HG02852 (cell line): ENCODE measurements around the gene MMAB.

Experiments used
- ATAC-seq: cut with Tn5 transposase; IDR thresholded peaks from one replicate; pipeline ENCODE4 v1.9.1; 2021; ENCODE audit warnings: mild to moderate bottlenecking, moderate library complexity; ENCODE audit not compliant: unreplicated experiment

MMAB gene

GRCh38 chr12:109560867-109561710 lies 12.2 kb downstream of the MMAB start:
- no peak for ATAC-seq

GRCh38 chr12:109559601-109560000 lies 13.7 kb downstream of the MMAB start:
- no peak for ATAC-seq

DNA sequence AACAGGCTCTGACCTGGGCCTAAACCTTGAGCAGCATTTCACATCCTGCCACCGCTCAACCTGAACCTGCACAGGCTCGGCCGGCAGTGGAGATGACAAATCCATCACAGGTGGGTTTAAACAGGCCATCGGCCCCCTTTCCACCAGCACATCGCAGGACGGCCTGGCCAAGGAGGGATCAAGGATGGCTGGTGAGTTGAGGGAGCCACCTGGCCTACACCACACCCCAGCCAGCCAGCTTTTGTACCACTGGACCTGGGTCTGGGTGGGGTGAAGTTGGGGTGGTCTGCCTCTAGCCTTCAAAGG lies 14.2 kb downstream of the MMAB start:
- no peak for ATAC-seq

DNA sequence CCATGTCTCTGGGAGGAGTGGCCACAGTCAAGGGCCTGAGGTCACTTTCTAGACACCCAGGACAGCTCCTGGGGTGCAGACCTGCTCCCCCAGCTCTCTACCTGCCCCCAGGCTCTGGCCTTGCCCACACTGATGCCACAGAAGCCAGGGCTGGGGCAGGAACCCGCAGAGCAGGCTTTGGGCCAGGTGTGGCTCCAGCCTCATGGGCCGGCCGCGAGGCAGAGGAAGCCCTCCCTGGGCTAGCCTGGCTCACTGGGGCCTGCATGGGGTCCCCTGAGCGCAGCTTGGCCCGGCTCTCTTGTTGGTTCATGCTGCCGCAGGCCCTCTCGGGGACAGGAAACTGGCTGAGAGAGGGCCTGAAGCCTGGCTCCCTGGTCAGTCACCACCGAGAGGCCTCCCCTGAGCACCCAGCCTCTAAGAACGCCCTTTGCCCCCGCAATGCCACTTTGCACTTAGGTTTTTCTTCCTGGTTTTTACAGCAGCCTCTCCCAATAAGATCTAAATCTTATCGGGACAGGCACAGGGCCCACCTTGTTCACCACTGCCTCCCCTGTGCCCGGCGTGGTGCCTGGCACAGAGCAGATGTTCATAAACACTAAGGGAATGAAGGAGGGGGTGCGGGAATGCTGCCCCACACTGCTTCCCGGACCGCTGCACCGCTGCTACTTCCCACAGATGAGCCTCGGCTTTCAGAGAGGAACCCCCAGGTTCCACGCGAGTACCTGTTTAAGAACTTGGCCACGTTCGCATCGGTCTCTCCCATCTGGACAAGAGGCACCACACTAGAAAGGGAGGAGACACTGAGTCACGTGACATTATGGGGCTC lies 14.7 kb downstream of the MMAB start:
- ATAC-seq: no peak

- no peak for ATAC-seq
These were observed 15.5 kb downstream of the MMAB start for GRCh38 chr12:109557805-109558204.

DNA sequence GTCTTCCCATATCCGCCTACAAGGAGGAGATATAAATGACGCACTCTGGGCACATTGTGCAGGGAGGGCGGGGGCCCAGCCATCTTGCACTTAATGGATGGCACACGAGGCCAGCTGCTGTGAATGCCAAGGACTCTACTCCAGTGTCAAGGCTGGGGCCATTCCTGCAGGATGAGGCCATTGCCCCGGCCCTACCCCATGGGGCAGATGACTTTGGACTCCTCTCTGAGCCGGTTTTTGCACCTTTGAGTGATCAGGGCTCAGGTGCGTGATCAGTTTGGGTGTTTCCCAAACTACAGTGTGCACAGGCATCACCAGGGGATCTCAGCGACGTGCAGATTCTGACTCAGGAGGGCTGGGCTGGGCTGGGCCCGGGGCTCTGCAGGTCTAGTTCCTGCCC lies 16.1 kb downstream of the MMAB start:
- no peak for ATAC-seq

GRCh38 chr12:109555431-109556315 lies 17.6 kb downstream of the MMAB start:
- no peak for ATAC-seq

DNA sequence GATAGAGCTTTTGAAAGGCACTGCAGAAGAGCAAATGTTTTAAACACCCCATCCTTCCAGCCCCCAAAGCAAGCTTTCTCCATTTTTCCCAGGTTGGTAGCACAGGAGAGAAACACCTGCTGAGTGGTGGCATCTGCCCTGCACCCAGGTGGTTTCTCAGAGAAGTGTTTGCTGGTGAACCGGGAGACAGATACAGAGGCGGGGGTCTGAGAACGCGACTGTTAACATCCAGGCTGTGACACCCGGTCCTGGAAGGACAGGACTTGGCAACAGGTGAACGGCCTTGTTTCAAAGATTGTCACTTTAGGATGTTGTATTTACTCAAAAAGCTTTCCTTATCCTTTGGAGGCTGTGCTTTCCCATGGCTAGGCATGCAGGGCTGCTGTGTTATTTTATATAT lies 18.5 kb downstream of the MMAB start:
- ATAC-seq: no peak

- ATAC-seq: no peak
These were observed 19.3 kb downstream of the MMAB start for GRCh38 chr12:109553906-109554500.

DNA sequence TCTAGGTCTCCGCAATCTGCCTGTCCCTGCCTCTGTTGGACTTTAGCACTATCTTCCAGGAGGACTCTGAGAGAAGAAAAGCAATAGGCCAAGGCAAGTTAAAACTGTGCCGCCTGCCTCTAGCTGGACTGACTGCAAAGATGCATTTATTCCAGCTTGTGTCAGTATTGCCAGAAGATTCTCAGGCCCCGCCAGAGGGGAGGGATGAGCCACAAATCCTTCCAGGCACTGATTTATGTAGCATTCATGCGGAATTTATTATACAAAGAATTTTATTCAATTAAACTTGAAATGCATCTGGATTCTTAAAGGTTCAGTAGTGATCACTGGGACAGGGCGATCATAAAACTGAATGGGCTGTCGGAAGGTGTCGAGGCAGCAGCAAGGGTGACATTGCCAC lies 19.8 kb downstream of the MMAB start:
- ATAC-seq: no peak

DNA sequence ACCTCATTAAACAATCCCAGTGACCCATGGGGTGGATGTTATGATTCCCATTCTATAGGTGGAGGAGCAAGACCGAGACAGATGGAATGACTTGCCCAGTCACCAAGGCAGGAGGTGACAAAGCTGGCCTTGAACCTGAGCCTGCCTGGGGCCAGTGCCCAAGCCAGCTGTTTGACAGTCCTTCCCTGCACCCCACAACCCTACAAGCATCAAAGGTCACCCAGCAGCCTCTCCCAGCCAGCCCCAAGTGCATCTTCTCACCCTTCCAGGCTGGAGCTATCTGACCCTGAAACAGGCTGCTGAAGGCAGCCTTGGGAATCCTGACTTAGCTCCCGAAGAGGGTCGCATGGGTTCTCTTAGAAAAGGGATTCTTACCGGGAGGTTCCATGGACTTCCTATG lies 20.3 kb downstream of the MMAB start:
- no peak for ATAC-seq

GRCh38 chr12:109551108-109551507 lies 22.2 kb downstream of the MMAB start:
- ATAC-seq: no peak

- no peak for ATAC-seq
These were observed 23.0 kb downstream of the MMAB start for GRCh38 chr12:109550281-109550680.

DNA sequence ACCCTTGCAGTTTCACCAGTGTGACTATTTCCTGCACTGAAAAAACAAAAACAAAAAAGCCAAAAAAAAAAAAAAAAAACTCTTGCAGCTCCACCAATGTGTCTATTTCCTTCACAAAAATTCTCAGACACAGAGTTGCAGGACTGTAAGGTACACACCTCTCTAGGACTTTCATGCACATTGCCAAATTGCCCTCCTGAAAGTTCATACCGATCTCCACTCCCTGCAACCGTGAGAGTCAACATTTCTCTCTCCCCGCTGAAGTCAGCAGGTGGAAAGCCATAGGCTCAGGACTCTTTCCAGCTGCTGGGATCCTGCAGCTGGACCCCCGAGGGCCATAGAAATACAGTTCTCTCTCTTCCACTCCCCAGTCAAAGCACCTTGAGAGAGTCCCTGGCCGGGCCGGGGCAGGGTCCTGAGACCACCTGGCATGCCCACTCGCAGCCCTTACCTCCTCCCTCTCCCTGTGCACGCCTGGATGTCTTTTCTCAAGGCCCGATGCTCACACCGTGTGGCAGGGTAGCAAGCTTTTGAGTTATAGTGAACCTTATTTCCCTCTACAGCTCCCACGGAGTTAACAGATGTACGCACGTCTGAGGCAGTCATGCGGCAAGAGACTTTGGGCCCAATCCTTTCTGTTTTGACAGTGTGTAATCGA lies 23.6 kb downstream of the MMAB start:
- no peak for ATAC-seq

- no peak for ATAC-seq
These were observed 25.0 kb downstream of the MMAB start for GRCh38 chr12:109548258-109548657.

GRCh38 chr12:109547286-109547685 lies 26.0 kb downstream of the MMAB start:
- no peak for ATAC-seq

DNA sequence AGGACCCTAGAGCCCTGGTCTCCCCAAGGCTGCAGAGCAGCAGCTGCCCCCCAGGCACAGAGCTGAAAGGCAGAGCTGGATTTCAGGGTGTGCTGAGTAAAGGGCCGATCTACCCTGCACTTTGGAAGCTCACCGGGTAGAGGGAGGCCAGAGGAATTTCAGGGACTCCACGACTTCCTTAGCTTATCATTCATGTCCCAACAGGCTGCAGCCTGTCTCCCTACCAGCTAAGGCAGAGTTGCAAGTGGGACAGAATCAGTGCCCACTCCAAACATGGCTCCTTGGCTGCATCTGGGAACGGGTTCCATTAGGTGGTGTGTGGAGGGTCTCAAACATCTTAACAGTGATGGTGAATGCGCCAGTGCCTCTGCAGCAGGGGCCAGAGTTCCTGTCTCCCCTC lies 27.5 kb downstream of the MMAB start:
- no peak for ATAC-seq

- ATAC-seq: no peak
These were observed 28.3 kb downstream of the MMAB start for GRCh38 chr12:109544955-109545531.

GRCh38 chr12:109542876-109543275 lies 30.4 kb downstream of the MMAB start:
- no peak for ATAC-seq

DNA sequence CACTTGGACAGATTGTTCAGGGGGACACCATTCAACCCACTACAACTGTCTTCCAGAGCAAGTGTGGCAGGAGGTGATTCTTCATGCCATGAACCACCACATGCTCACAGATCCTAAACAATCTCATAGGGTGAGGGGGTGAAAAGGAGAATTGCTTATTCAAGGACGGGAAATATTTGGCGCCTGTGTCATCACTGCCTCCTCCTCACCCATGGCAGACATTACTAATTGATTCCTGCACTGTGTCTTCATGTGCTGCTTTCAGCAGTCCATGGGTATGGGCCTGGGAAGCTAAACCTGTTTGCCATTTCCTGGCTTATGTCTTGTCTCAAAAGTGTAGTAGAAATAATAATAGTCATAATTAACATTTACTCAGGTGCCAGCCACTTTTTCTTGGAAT lies 31.3 kb downstream of the MMAB start:
- ATAC-seq: no peak
